Measurements from ENCODE around the gene RER1. TPM values are rescaled to one million over a fixed set of nuclear protein-coding genes. Genes with fewer than 3 reads are reported as not detected.
"Not testable (repeated sequence)": the region's sequence is repeated elsewhere in the genome, so short reads cannot be mapped to it uniquely, and the experiment has no call there.

Gene RER1
- total and polyA plus RNA-seq, 5 donors from 2014 or later: 91.3 to 184 (median 164) TPM

DNA sequence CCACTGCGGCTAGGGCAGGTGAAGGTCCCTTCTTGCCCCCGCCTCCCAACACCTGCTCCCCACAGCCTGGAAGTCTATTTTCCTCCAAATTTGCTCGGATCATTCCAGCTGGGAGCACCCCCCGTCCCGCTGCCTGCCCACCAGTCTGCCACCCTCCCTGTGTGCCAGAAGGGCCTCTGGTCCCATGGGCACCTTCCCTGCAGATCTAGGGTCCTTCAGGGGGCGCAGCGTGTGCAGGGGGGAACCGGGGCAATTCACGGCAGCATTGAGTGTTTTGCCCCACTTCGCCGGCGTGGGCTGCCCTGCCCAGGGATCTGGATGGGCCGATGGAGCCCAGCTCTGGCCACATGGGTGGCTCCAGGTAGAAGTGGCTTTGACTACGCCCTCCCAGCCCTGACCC is 47.0 kb downstream of the RER1 start:
- Histone ChIP-seq H3K4me3 (ENCODE audit: low read depth, low read length) (no peak overlapping the region), H3K27ac (ENCODE audit: insufficient read depth, low read length, poor library complexity, severe bottlenecking) (no peak overlapping the region), H3K9me3 (ENCODE audit: control insufficient read depth in 2 of 2, low read length in 2 of 2) (no peaks in the 10 kb centered on the region), H3K27me3 (ENCODE audit: control insufficient read depth, insufficient read depth, low read length) (no peaks in the 10 kb centered on the region), H3K4me1 (ENCODE audit: control insufficient read depth, insufficient read depth, low read length, poor library complexity, severe bottlenecking) (peaks cover 5% of the 10 kb centered on the region), H3K36me3 (ENCODE audit: control insufficient read depth, insufficient read depth, low read length) (no peaks in the 10 kb centered on the region)
- Mint-ChIP-seq H3K4me3 (no peak overlapping the region), H3K4me1 (peaks cover 0 to 7% (median 4%) of the 10 kb centered on the region in 4 donors), H3K36me3 (no peaks in the 10 kb centered on the region), H3K27ac (no peak overlapping the region), H3K27me3 (peaks cover 6% of the 10 kb centered on the region), H3K9me3 (no peaks in the 10 kb centered on the region)
- DNase-seq (no peak), ATAC-seq (ENCODE audit: low read depth in 2 of 2) (no peak)

DNA sequence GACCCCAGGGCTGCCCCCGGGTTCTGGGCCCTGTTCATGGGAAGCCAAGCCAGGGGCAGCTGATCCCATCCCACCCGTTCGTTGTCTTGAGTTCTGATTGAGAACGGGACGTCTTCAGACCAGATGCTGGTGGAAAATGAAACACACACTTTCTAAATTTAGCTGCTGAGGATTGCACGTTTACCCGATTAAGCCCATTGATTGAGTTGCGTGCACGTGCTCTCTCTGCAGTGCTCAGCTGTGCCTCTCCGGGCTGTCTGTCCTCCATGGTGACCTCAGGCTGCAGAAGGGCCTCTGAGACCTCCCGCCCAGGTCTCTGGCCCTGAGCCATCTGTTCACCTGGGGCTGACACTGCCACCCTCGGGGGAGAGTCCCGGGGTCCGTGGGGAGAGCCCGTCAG is 47.7 kb downstream of the RER1 start:
- Histone ChIP-seq H3K4me1 (ENCODE audit: control insufficient read depth, insufficient read depth, low read length, poor library complexity, severe bottlenecking) (peaks cover 8% of the 10 kb centered on the region), H3K27me3 (ENCODE audit: control insufficient read depth, insufficient read depth, low read length) (no peaks in the 10 kb centered on the region), H3K27ac (ENCODE audit: insufficient read depth, low read length, poor library complexity, severe bottlenecking) (no peak overlapping the region), H3K4me3 (ENCODE audit: low read depth, low read length) (no peak overlapping the region), H3K9me3 (ENCODE audit: control insufficient read depth in 2 of 2, low read length in 2 of 2) (no peaks in the 10 kb centered on the region), H3K36me3 (ENCODE audit: control insufficient read depth, insufficient read depth, low read length) (no peaks in the 10 kb centered on the region)
- peaks cover 7% of the 10 kb centered on the region for H3K27me3 Mint-ChIP-seq
- ATAC-seq (ENCODE audit: low read depth in 2 of 2) (no peak), DNase-seq (no peak)
- H3K4me1 Mint-ChIP-seq: peaks cover 0 to 7% (median 4%) of the 10 kb centered on the region in 4 donors
- no peak overlapping the region for H3K4me3 Mint-ChIP-seq
- H3K27ac Mint-ChIP-seq: peak overlapping the region in 1 of 3 donors; percentile 71
- no peaks in the 10 kb centered on the region for H3K36me3 Mint-ChIP-seq
- no peaks in the 10 kb centered on the region for H3K9me3 Mint-ChIP-seq

DNA sequence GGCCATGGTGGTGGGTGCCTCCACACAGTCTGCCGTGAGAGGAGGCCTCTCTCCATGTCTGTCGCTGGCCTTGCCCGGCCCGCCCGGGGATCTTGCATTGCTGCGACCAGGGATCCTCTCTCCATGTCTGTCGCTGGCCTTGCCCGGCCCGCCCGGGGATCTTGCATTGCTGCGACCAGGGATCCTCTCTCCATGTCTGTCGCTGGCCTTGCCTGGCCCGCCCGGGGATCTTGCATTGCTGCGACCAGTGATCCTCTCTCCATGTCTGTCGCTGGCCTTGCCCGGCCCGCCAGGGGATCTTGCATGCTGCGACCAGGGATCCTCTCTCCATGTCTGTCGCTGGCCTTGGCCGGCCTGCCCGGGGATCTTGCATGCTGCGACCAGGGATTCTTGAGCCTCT is 48.7 kb downstream of the RER1 start:
- not testable (repeated sequence) for H3K4me3 ChIP-seq (ENCODE audit: low read depth, low read length)

GRCh38 chr1:2441746-2442145 is 50.1 kb downstream of the RER1 start:
- peaks cover 0 to 7% (median 4%) of the 10 kb centered on the region in 4 donors for H3K4me1 Mint-ChIP-seq

More for the DNA sequence above, 48.7 kb downstream of the RER1 start:
- not testable (repeated sequence) for H3K4me1 ChIP-seq (ENCODE audit: control insufficient read depth, insufficient read depth, low read length, poor library complexity, severe bottlenecking); H3K27ac ChIP-seq (ENCODE audit: insufficient read depth, low read length, poor library complexity, severe bottlenecking); H3K27me3 ChIP-seq (ENCODE audit: control insufficient read depth, insufficient read depth, low read length); H3K27ac Mint-ChIP-seq; DNase-seq; H3K9me3 Mint-ChIP-seq; ATAC-seq (ENCODE audit: low read depth in 2 of 2); H3K36me3 Mint-ChIP-seq; H3K4me3 Mint-ChIP-seq; H3K9me3 ChIP-seq (ENCODE audit: control insufficient read depth in 2 of 2, low read length in 2 of 2); H3K4me1 Mint-ChIP-seq; H3K36me3 ChIP-seq (ENCODE audit: control insufficient read depth, insufficient read depth, low read length)
- peaks cover 16% of the 10 kb centered on the region for H3K27me3 Mint-ChIP-seq

DNA sequence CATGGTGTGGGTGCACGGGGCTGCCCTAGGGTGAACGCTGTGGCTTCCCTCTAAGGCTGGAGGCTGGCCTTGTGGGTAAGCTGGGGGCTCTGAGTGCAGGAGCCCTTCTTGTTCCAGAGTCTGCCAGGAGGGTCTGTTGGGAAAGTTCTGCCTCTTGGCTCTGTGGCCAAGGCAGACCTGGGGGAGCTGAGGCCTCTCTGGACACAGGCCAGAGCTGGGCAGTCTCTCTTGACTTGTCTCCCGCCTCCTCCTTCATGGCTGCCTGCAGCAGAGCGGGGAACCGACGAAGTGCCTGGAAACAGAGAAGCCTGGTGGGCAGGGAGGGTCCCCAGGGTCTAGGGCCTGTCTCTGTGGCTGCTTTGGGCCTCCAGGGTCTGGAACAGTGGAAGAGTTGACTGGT is 51.0 kb downstream of the RER1 start:
- Mint-ChIP-seq H3K4me3 (peak overlapping the region in 1 of 4 donors; percentile 36), H3K36me3 (no peaks in the 10 kb centered on the region), H3K9me3 (no peaks in the 10 kb centered on the region), H3K27me3 (peaks cover 17% of the 10 kb centered on the region), H3K4me1 (peaks cover 0 to 4% (median 3%) of the 10 kb centered on the region in 4 donors), H3K27ac (no peak overlapping the region)
- ATAC-seq (ENCODE audit: low read depth in 2 of 2): no peak
- no peak overlapping the region for H3K4me3 ChIP-seq (ENCODE audit: low read depth, low read length)
- H3K4me1 ChIP-seq (ENCODE audit: control insufficient read depth, insufficient read depth, low read length, poor library complexity, severe bottlenecking): peaks cover 8% of the 10 kb centered on the region
- no peak overlapping the region for H3K27ac ChIP-seq (ENCODE audit: insufficient read depth, low read length, poor library complexity, severe bottlenecking)
- no peaks in the 10 kb centered on the region for H3K9me3 ChIP-seq (ENCODE audit: control insufficient read depth in 2 of 2, low read length in 2 of 2)
- no peaks in the 10 kb centered on the region for H3K27me3 ChIP-seq (ENCODE audit: control insufficient read depth, insufficient read depth, low read length)
- H3K36me3 ChIP-seq (ENCODE audit: control insufficient read depth, insufficient read depth, low read length): no peaks in the 10 kb centered on the region
- DNase-seq: no peak

More at GRCh38 chr1:2441746-2442145, 50.1 kb downstream of the RER1 start:
- DNase-seq (no peak), ATAC-seq (ENCODE audit: low read depth in 2 of 2) (no peak)
- Mint-ChIP-seq H3K27ac (no peak overlapping the region), H3K27me3 (peaks cover 17% of the 10 kb centered on the region), H3K4me3 (no peak overlapping the region), H3K9me3 (no peaks in the 10 kb centered on the region), H3K36me3 (no peaks in the 10 kb centered on the region)
- H3K36me3 ChIP-seq (ENCODE audit: control insufficient read depth, insufficient read depth, low read length): no peaks in the 10 kb centered on the region
- H3K9me3 ChIP-seq (ENCODE audit: control insufficient read depth in 2 of 2, low read length in 2 of 2): no peaks in the 10 kb centered on the region
- no peak overlapping the region for H3K4me3 ChIP-seq (ENCODE audit: low read depth, low read length)
- no peaks in the 10 kb centered on the region for H3K27me3 ChIP-seq (ENCODE audit: control insufficient read depth, insufficient read depth, low read length)
- no peak overlapping the region for H3K27ac ChIP-seq (ENCODE audit: insufficient read depth, low read length, poor library complexity, severe bottlenecking)
- peaks cover 8% of the 10 kb centered on the region for H3K4me1 ChIP-seq (ENCODE audit: control insufficient read depth, insufficient read depth, low read length, poor library complexity, severe bottlenecking)

- DNase-seq (peak in 2 of 3 donors; percentile 13 to 29), ATAC-seq (ENCODE audit: low read depth in 2 of 2) (no peak)
- H3K9me3 Mint-ChIP-seq: no peaks in the 10 kb centered on the region
- no peaks in the 10 kb centered on the region for H3K36me3 ChIP-seq (ENCODE audit: control insufficient read depth, insufficient read depth, low read length)
- H3K4me3 Mint-ChIP-seq: no peak overlapping the region
- no peaks in the 10 kb centered on the region for H3K36me3 Mint-ChIP-seq
- H3K27ac ChIP-seq (ENCODE audit: insufficient read depth, low read length, poor library complexity, severe bottlenecking): no peak overlapping the region
- H3K27me3 ChIP-seq (ENCODE audit: control insufficient read depth, insufficient read depth, low read length): no peaks in the 10 kb centered on the region
- H3K9me3 ChIP-seq (ENCODE audit: control insufficient read depth in 2 of 2, low read length in 2 of 2): no peaks in the 10 kb centered on the region
- peaks cover 0 to 4% (median 3%) of the 10 kb centered on the region in 4 donors for H3K4me1 Mint-ChIP-seq
- H3K27me3 Mint-ChIP-seq: peaks cover 17% of the 10 kb centered on the region
- H3K4me1 ChIP-seq (ENCODE audit: control insufficient read depth, insufficient read depth, low read length, poor library complexity, severe bottlenecking): peaks cover 8% of the 10 kb centered on the region
- peak overlapping the region in 1 of 3 donors; percentile 66 for H3K27ac Mint-ChIP-seq
- H3K4me3 ChIP-seq (ENCODE audit: low read depth, low read length): no peak overlapping the region
These were observed 51.9 kb downstream of the RER1 start for GRCh38 chr1:2443277-2444137.

GRCh38 chr1:2444138-2444591 is 52.5 kb downstream of the RER1 start:
- DNase-seq (no peak), ATAC-seq (ENCODE audit: low read depth in 2 of 2) (no peak)
- Histone ChIP-seq H3K27me3 (ENCODE audit: control insufficient read depth, insufficient read depth, low read length) (no peaks in the 10 kb centered on the region), H3K9me3 (ENCODE audit: control insufficient read depth in 2 of 2, low read length in 2 of 2) (no peaks in the 10 kb centered on the region), H3K4me1 (ENCODE audit: control insufficient read depth, insufficient read depth, low read length, poor library complexity, severe bottlenecking) (peaks cover 8% of the 10 kb centered on the region), H3K4me3 (ENCODE audit: low read depth, low read length) (no peak overlapping the region), H3K27ac (ENCODE audit: insufficient read depth, low read length, poor library complexity, severe bottlenecking) (no peak overlapping the region), H3K36me3 (ENCODE audit: control insufficient read depth, insufficient read depth, low read length) (no peaks in the 10 kb centered on the region)
- peak overlapping the region in 1 of 3 donors; percentile 66 for H3K27ac Mint-ChIP-seq
- peaks cover 0 to 4% (median 3%) of the 10 kb centered on the region in 4 donors for H3K4me1 Mint-ChIP-seq
- H3K27me3 Mint-ChIP-seq: peaks cover 17% of the 10 kb centered on the region
- H3K9me3 Mint-ChIP-seq: no peaks in the 10 kb centered on the region
- no peak overlapping the region for H3K4me3 Mint-ChIP-seq
- no peaks in the 10 kb centered on the region for H3K36me3 Mint-ChIP-seq

Measured in CD4-positive, CD25-positive, alpha-beta regulatory T cell (primary cell).